Panc1 (cell line): ENCODE measurements around the gene NSRP1. TPM values are rescaled to one million over a fixed set of nuclear protein-coding genes. Genes with fewer than 3 reads are reported as not detected.
"Not testable (repeated sequence)": the region's sequence is repeated elsewhere in the genome, so short reads cannot be mapped to it uniquely, and the experiment has no call there.

Experiments used
- ATAC-seq: fragments of 200-7000 bp; cut with Tn5 transposase; 2 replicates; pipeline ENCODE4 v1.9.1; 2020; ENCODE audit warnings: mild to moderate bottlenecking, moderate library complexity
- BruUV-seq: library from RNA; stranded (reverse); fragments of 400-500 nt; replicated peaks from 2 replicates; lab custom pipeline; 2021; lab: Mats Ljungman, UMichigan
- CTCF ChIA-PET: fragments of 300-600 bp; sonication (Branson Sonifier 250); formaldehyde crosslinking; loops from one replicate; lab custom pipeline; 2022; ENCODE audit warnings: antibody characterized with exemption; lab: Charles Lee
- POLR2A ChIA-PET: fragments of 300-600 bp; sonication (Branson Sonifier 250); formaldehyde crosslinking; loops from one replicate; lab custom pipeline; 2022; ENCODE audit warnings: antibody characterized with exemption; lab: Charles Lee
- DNase-seq: peaks from one replicate; pipeline ENCODE4 v3.0.0-alpha.2; 2010; ENCODE audit warnings: low read depth, low spot score
- H3K27ac ChIP-seq: 2 replicates; pipeline ENCODE4 v1.5.1; 2011; ENCODE audit warnings: mild to moderate bottlenecking, low read length, inconsistent platforms
- H3K27me3 ChIP-seq: fragments of 200-500 bp; sonication (Bioruptor generic); 2 replicates; pipeline ENCODE4 v1.6.0; 2014; ENCODE audit warnings: low read length, inconsistent platforms; ENCODE audit not compliant: control insufficient read depth, insufficient read depth
- H3K36me3 ChIP-seq: fragments of 200-500 bp; sonication (Bioruptor generic); 2 replicates; pipeline ENCODE4 v1.5.1; 2014; ENCODE audit warnings: inconsistent platforms, mild to moderate bottlenecking, low read length, moderate library complexity; ENCODE audit not compliant: control insufficient read depth, insufficient read depth
- H3K4me1 ChIP-seq: 2 replicates; pipeline ENCODE4 v1.5.1; 2011; ENCODE audit warnings: inconsistent platforms, mild to moderate bottlenecking, low read length, moderate library complexity; ENCODE audit not compliant: control insufficient read depth, insufficient read depth
- H3K4me3 ChIP-seq, 2 experiments: 2 replicates each; pipeline ENCODE4 v1.5.1; 2011 to 2012; ENCODE audit warnings: low read depth in 2 of 2, low read length in 2 of 2, mild to moderate bottlenecking in 2 of 2, inconsistent platforms in 1 of 2, moderate library complexity in 1 of 2
- H3K9me3 ChIP-seq: fragments of 200-500 bp; sonication (Bioruptor generic); 2 replicates; pipeline ENCODE4 v1.5.1; 2014; ENCODE audit warnings: low read depth, mild to moderate bottlenecking, inconsistent platforms, low read length, moderate library complexity; ENCODE audit not compliant: control insufficient read depth, insufficient read depth
- CTCF ChIP-seq: fragments of 450-650 bp; IDR thresholded peaks from 2 replicates; pipeline ENCODE4 v1.5.1; 2017; ENCODE audit warnings: mild to moderate bottlenecking
- POLR2AphosphoS5 ChIP-seq: IDR thresholded peaks from 2 replicates; pipeline ENCODE4 v1.6.1; 2012; ENCODE audit warnings: mild to moderate bottlenecking, low read depth, low read length, moderate library complexity
- REST ChIP-seq, 2 experiments: IDR thresholded peaks; 2 replicates each; pipeline ENCODE4 v1.6.1; 2011 to 2012; ENCODE audit warnings: low read depth in 2 of 2, control low read depth in 1 of 2, low read length in 1 of 2, mild to moderate bottlenecking in 1 of 2, moderate library complexity in 1 of 2; ENCODE audit not compliant: insufficient read depth in 1 of 2
- SIN3A ChIP-seq: IDR thresholded peaks from 2 replicates; pipeline ENCODE4 v1.6.1; 2012; ENCODE audit warnings: low read depth, mild to moderate bottlenecking, low read length, moderate library complexity, borderline replicate concordance; ENCODE audit not compliant: insufficient read depth
- TCF7L2 ChIP-seq: IDR thresholded peaks from 2 replicates; pipeline ENCODE4 v1.6.1; 2011; ENCODE audit warnings: mild to moderate bottlenecking, low read depth, low read length, inconsistent platforms
- in situ Hi-C: cut with HindIII; loops from 2 replicates; pipeline ENCODE4 v1.10.0; 2016; ENCODE audit warnings: low sequenced_read_pairs, low pct_unique_long_range_greater_than_20kb
- intact Hi-C: fragments of 100-400 bp; cut with micrococcal nuclease; formaldehyde crosslinking; loops from one replicate; pipeline ENCODE4 v1.10.0; 2022; ENCODE audit not compliant: unreplicated experiment
- total RNA-seq: library from RNA; stranded (reverse); gene quantifications from one replicate; pipeline ENCODE4 v1.2.1, GENCODE V29; 2021; ENCODE audit not compliant: unreplicated experiment

Gene NSRP1
- total RNA-seq, 1 experiment from 2014 or later = 30.5 TPM

GRCh38 chr17:30086896-30087295 lies 29.7 kb upstream of the NSRP1 start:
- no peak for ATAC-seq

GRCh38 chr17:30087431-30087830 lies 29.2 kb upstream of the NSRP1 start:
- in situ Hi-C loops, BruUV-seq, H3K9me3 ChIP-seq, POLR2A ChIA-PET, CTCF ChIA-PET, ATAC-seq, H3K4me1 ChIP-seq, H3K27ac ChIP-seq, DNase-seq, H3K36me3 ChIP-seq, H3K27me3 ChIP-seq, intact Hi-C loops, H3K4me3 ChIP-seq: not testable (repeated sequence)

More at GRCh38 chr17:30086896-30087295, 29.7 kb upstream of the NSRP1 start:
- in situ Hi-C loops (no loop called here), intact Hi-C loops (no loop called here)
- POLR2A ChIA-PET = no interaction called here
- Histone ChIP-seq H3K27me3 (no peaks in the 10 kb centered on the region), H3K36me3 (no peaks in the 10 kb centered on the region), H3K9me3 (no peaks in the 10 kb centered on the region), H3K4me1 (peaks cover 2% of the 10 kb centered on the region; the same call in 1 of the 2 replicates), H3K4me3 (no peak overlapping the region), H3K27ac (no peak overlapping the region)
- no peak for DNase-seq
- no peak for TF ChIP-seq CTCF
- TF ChIP-seq TCF7L2 = no peak
- no peak for TF ChIP-seq POLR2AphosphoS5
- no peak for TF ChIP-seq SIN3A
- TF ChIP-seq REST (IDR thresholded peaks at IDR 0.05; ENCODE audit: insufficient read depth in 1 of 2, low read depth in 2 of 2, low read length in 1 of 2) = no peak
- CTCF ChIA-PET = no interaction called here
- BruUV-seq = no TSS peak

GRCh38 chr17:30091121-30091670 lies 25.4 kb upstream of the NSRP1 start:
- TF ChIP-seq CTCF = no peak
- TF ChIP-seq TCF7L2 = no peak
- no peak for TF ChIP-seq SIN3A
- TF ChIP-seq REST (IDR thresholded peaks at IDR 0.05; ENCODE audit: insufficient read depth in 1 of 2, low read depth in 2 of 2, low read length in 1 of 2) = no peak
- Histone ChIP-seq H3K36me3 (no peaks in the 10 kb centered on the region), H3K27me3 (no peaks in the 10 kb centered on the region), H3K9me3 (no peaks in the 10 kb centered on the region), H3K27ac (no peak overlapping the region), H3K4me1 (peaks cover 3% of the 10 kb centered on the region; the same call in 1 of the 2 replicates), H3K4me3 (no peak overlapping the region)
- no peak for DNase-seq
- in situ Hi-C loops (no loop called here), intact Hi-C loops (loop anchor here (5.0 to 10.0 kb wide), 2 partner anchors 159 to 286 kb away; partner anchors contain the start of gene SSH2)
- no peak for ATAC-seq
- POLR2A ChIA-PET = no interaction called here
- no TSS peak for BruUV-seq
- CTCF ChIA-PET = no interaction called here
